ENCODE measurements around the gene ITGA5. TPM values are rescaled to one million over a fixed set of nuclear protein-coding genes. Genes with fewer than 3 reads are reported as not detected.

The ITGA5 gene
- total RNA-seq, 4 donors from 2014 or later = 76.9 to 292 (median 118) TPM

GRCh38 chr12:54455760-54456469 is 36.8 kb upstream of the ITGA5 start:
- DNase-seq (ENCODE audit: low spot score) = no peak
- no peak for TF ChIP-seq CTCF (IDR thresholded peaks at IDR 0.05)
- no peak for ATAC-seq (ENCODE audit: low FRiP score)

GRCh38 chr12:54452628-54453027 is 33.6 kb upstream of the ITGA5 start:
- no peak for ATAC-seq (ENCODE audit: low FRiP score)

GRCh38 chr12:54448344-54448743 is 29.3 kb upstream of the ITGA5 start:
- TF ChIP-seq CTCF (IDR thresholded peaks at IDR 0.05) = no peak
- no peak for ATAC-seq (ENCODE audit: low FRiP score)
- no peak for DNase-seq (ENCODE audit: low spot score)

More at GRCh38 chr12:54452628-54453027, 33.6 kb upstream of the ITGA5 start:
- no peak for TF ChIP-seq CTCF (IDR thresholded peaks at IDR 0.05)
- no peak for DNase-seq (ENCODE audit: low spot score)

GRCh38 chr12:54447917-54448316 is 28.9 kb upstream of the ITGA5 start:
- ATAC-seq (ENCODE audit: low FRiP score) (no peak), DNase-seq (ENCODE audit: low spot score) (no peak)
- TF ChIP-seq CTCF (IDR thresholded peaks at IDR 0.05) = no peak

GRCh38 chr12:54444206-54444605 is 25.1 kb upstream of the ITGA5 start:
- TF ChIP-seq CTCF (IDR thresholded peaks at IDR 0.05) = no peak
- DNase-seq (ENCODE audit: low spot score) = no peak
- ATAC-seq (ENCODE audit: low FRiP score) = no peak

GRCh38 chr12:54443446-54443845 is 24.4 kb upstream of the ITGA5 start:
- no peak for ATAC-seq (ENCODE audit: low FRiP score)
- no peak for DNase-seq (ENCODE audit: low spot score)
- TF ChIP-seq CTCF (IDR thresholded peaks at IDR 0.05) = no peak

- no peak for ATAC-seq (ENCODE audit: low FRiP score)
- no peak for TF ChIP-seq CTCF (IDR thresholded peaks at IDR 0.05)
- no peak for DNase-seq (ENCODE audit: low spot score)
These were observed 23.9 kb upstream of the ITGA5 start for GRCh38 chr12:54442961-54443360.

Data from omental fat pad (tissue), 4 donors.